ENCODE results near the gene CHAT. TPM values are rescaled to one million over a fixed set of nuclear protein-coding genes. Genes with fewer than 3 reads are reported as not detected.

Gene CHAT
- total RNA-seq, 1 experiment from 2014 or later, result not detected

DNA sequence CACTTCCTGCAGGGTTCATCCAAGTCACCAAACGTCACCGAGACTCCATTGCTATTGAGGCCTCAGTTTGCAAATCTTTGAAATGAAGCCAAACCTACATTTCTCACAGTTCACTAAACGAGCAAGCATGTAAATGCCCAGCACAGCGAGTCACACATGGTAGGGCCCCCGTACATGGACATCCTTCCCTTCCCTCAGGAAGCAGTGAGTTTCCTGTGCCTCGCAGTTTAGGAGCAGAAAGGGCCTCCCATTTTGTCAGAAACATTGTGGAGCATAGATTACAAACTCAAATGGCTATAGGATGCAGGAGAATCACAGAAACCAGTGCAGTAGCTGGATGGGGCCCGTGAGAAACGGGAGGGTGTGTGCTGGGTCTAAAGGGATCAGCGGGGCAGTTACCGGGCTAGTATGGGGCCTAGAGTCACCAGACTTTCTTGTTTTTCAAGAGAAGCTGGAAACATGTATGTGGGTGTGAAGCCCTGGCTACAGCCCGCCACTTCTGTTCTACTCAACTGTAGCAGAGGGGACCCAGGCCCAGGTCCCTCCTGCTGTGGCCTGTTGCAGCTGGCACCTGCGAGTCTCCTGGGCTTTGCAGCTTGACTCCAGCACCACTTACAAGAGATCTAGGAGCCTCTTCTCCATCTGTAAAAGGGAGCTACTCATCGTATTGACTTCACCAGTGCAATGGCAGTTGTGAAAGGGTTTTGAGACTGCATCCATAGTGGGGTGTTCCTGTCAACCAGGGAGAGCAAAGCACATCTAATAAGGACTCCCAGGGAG, 17.9 kb upstream of the CHAT start:
- CTCF ChIA-PET, result interaction anchor here (1.4 to 1.7 kb wide), 2 partner anchors 59 to 679 kb away, joined by 3 to 7 read pairs; no protein-coding TSS in a partner anchor
- H4K20me1 ChIP-seq (ENCODE audit: insufficient read depth), result no peaks in the 10 kb centered on the region

More for the DNA sequence above, 17.9 kb upstream of the CHAT start:
- POLR2A ChIA-PET, result no interaction called here
- DNase-seq (ENCODE audit: low read depth, low spot score), result no peak
- H3K4me3 ChIP-seq (replicated peaks in 1 of 2; ENCODE audit: low read depth in 1 of 2, low read length in 2 of 2), result no peak overlapping the region
- intact Hi-C loops (cut with micrococcal nuclease), result no loop called here
- H3K79me2 ChIP-seq (ENCODE audit: insufficient read depth, low read length), result no peaks in the 10 kb centered on the region
- no peaks in the 10 kb centered on the region for H3K9me3 ChIP-seq (ENCODE audit: control insufficient read depth in 1 of 2, insufficient read depth in 1 of 2, low read depth in 1 of 2, low read length in 2 of 2)
- no peaks in the 10 kb centered on the region for H3K27me3 ChIP-seq (ENCODE audit: insufficient read depth, low read length)
- TF ChIP-seq ELF1 (IDR thresholded peaks at IDR 0.05; ENCODE audit: borderline replicate concordance, low read depth) (no peak), CTCF (IDR thresholded peaks at IDR 0.05 in 2 of 3, conservative IDR thresholded peaks at IDR 0.05 in 1 of 3; ENCODE audit: borderline replicate concordance in 1 of 3, insufficient read depth in 1 of 3, low read depth in 2 of 3, low read length in 2 of 3) (no peak), EZH2phosphoT487 (IDR thresholded peaks at IDR 0.05; ENCODE audit: borderline replicate concordance) (no peak), EZH2 (IDR thresholded peaks at IDR 0.05) (no peak), RAD21 (IDR thresholded peaks at IDR 0.05; ENCODE audit: low read depth) (no peak), ZFX (IDR thresholded peaks at IDR 0.05) (no peak), ZBTB33 (IDR thresholded peaks at IDR 0.05; ENCODE audit: extremely low read depth, insufficient replicate concordance, low read length) (no peak)
- TF ChIP-seq, protein P1, sequence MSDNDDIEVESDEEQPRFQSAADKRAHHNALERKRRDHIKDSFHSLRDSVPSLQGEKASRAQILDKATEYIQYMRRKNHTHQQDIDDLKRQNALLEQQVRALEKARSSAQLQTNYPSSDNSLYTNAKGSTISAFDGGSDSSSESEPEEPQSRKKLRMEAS (IDR thresholded peaks at IDR 0.05), result no peak
- TF ChIP-seq, protein P2, sequence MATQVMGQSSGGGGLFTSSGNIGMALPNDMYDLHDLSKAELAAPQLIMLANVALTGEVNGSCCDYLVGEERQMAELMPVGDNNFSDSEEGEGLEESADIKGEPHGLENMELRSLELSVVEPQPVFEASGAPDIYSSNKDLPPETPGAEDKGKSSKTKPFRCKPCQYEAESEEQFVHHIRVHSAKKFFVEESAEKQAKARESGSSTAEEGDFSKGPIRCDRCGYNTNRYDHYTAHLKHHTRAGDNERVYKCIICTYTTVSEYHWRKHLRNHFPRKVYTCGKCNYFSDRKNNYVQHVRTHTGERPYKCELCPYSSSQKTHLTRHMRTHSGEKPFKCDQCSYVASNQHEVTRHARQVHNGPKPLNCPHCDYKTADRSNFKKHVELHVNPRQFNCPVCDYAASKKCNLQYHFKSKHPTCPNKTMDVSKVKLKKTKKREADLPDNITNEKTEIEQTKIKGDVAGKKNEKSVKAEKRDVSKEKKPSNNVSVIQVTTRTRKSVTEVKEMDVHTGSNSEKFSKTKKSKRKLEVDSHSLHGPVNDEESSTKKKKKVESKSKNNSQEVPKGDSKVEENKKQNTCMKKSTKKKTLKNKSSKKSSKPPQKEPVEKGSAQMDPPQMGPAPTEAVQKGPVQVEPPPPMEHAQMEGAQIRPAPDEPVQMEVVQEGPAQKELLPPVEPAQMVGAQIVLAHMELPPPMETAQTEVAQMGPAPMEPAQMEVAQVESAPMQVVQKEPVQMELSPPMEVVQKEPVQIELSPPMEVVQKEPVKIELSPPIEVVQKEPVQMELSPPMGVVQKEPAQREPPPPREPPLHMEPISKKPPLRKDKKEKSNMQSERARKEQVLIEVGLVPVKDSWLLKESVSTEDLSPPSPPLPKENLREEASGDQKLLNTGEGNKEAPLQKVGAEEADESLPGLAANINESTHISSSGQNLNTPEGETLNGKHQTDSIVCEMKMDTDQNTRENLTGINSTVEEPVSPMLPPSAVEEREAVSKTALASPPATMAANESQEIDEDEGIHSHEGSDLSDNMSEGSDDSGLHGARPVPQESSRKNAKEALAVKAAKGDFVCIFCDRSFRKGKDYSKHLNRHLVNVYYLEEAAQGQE (IDR thresholded peaks at IDR 0.05; ENCODE audit: low read depth), result no peak
- no peaks in the 10 kb centered on the region for H3K9me2 ChIP-seq (ENCODE audit: insufficient read depth)
- H3K36me3 ChIP-seq (ENCODE audit: control insufficient read depth in 1 of 2, insufficient read depth in 2 of 2, low read length in 2 of 2), result no peaks in the 10 kb centered on the region
- no peaks in the 10 kb centered on the region for H3K4me1 ChIP-seq (ENCODE audit: control insufficient read depth in 1 of 2, insufficient read depth in 2 of 2, low read length in 2 of 2)
- H3K27ac ChIP-seq (ENCODE audit: low read depth, low read length), result no peak overlapping the region
- no peak overlapping the region for H2AFZ ChIP-seq (ENCODE audit: low read depth, low read length, poor library complexity, severe bottlenecking)
- RAD21 ChIA-PET (ENCODE audit: low non-redundant PET in 1 of 2, low total read pairs in 2 of 2, uncharacterized antibody in 2 of 2, unreplicated experiment in 2 of 2), result no interaction called here
- no TSS peak for BruUV-seq (replicated peaks)
- H3K9ac ChIP-seq (ENCODE audit: low read length), result no peak overlapping the region
- ATAC-seq, result no peak
- H3K4me2 ChIP-seq (ENCODE audit: low read length), result no peak overlapping the region

Measured in HCT116 (cell line).